Common myeloid progenitor, CD34-positive (primary cell): ENCODE measurements around the gene MORN4.

Experiments
- CTCF ChIA-PET: fragments of 350-600 bp; sonication (Branson Sonifier 250); formaldehyde crosslinking; loops from one replicate; lab custom pipeline; 2021; ENCODE audit warnings: antibody characterized with exemption; lab: Charles Lee
- POLR2A ChIA-PET: fragments of 350-600 bp; sonication (Branson Sonifier 250); formaldehyde crosslinking; loops from one replicate; lab custom pipeline; 2021; ENCODE audit warnings: antibody characterized with exemption; lab: Charles Lee
- DNase-seq, 3 donors: peaks; one replicate each; pipeline versions ENCODE4 v3.0.0 to v3.0.0-alpha.2; 2013
- H3K27ac ChIP-seq, 2 experiments: 1 replicate in 1 of 2; 2 replicates in 1 of 2; pipeline ENCODE4 v1.7.0; 2013; ENCODE audit warnings: inconsistent platforms in 2 of 2, low read length in 2 of 2, mild to moderate bottlenecking in 2 of 2, low read depth in 1 of 2, moderate library complexity in 1 of 2; ENCODE audit not compliant: severe bottlenecking in 2 of 2, insufficient read depth in 1 of 2, poor library complexity in 1 of 2
- H3K27me3 ChIP-seq, 5 experiments: replicated peaks in 2 of 5; 1 replicate in 3 of 5; 2 replicates in 2 of 5; pipeline versions ENCODE4 v1.6.1 to v1.7.0; 2013; ENCODE audit warnings: low read length in 4 of 5, mild to moderate bottlenecking in 2 of 5, moderate library complexity in 2 of 5, inconsistent platforms in 1 of 5; ENCODE audit not compliant: insufficient read depth in 5 of 5, control insufficient read depth in 4 of 5
- H3K36me3 ChIP-seq, 4 experiments: 1 replicate in 2 of 4; 2 replicates in 2 of 4; pipeline versions ENCODE4 v1.6.1 to v1.7.0; 2013; ENCODE audit warnings: low read length in 3 of 4, control low read depth in 1 of 4, mild to moderate bottlenecking in 1 of 4; ENCODE audit not compliant: control insufficient read depth in 4 of 4, insufficient read depth in 4 of 4
- H3K4me1 ChIP-seq, 4 experiments: 1 replicate in 3 of 4; 2 replicates in 1 of 4; pipeline versions ENCODE4 v1.6.1 to v1.7.1; 2013; ENCODE audit warnings: low read length in 3 of 4, mild to moderate bottlenecking in 3 of 4, control low read depth in 1 of 4, inconsistent platforms in 1 of 4, moderate library complexity in 1 of 4; ENCODE audit not compliant: control insufficient read depth in 4 of 4, insufficient read depth in 4 of 4; ENCODE audit errors: control extremely low read depth in 1 of 4
- H3K4me3 ChIP-seq, 7 experiments: 1 replicate in 4 of 7; 2 replicates in 3 of 7; pipeline versions ENCODE4 v1.5.1 to v1.7.0; 2013; ENCODE audit warnings: mild to moderate bottlenecking in 7 of 7, low read length in 6 of 7, moderate library complexity in 6 of 7, inconsistent platforms in 2 of 7, low read depth in 2 of 7, control low read depth in 1 of 7; ENCODE audit not compliant: insufficient read depth in 4 of 7, control insufficient read depth in 1 of 7; ENCODE audit errors: extremely low read depth in 1 of 7
- H3K9me3 ChIP-seq, 5 experiments: 1 replicate in 4 of 5; 2 replicates in 1 of 5; pipeline versions ENCODE4 v1.6.1 to v1.7.1; 2013; ENCODE audit warnings: low read length in 4 of 5, mild to moderate bottlenecking in 2 of 5, inconsistent platforms in 1 of 5, low read depth in 1 of 5, moderate library complexity in 1 of 5; ENCODE audit not compliant: control insufficient read depth in 4 of 5, insufficient read depth in 2 of 5; ENCODE audit errors: control extremely low read depth in 1 of 5
- WGBS: methylation state at CpG from one replicate; pipeline ENCODE4 v1.1.5; 2013; ENCODE audit not compliant: insufficient coverage; 5-methylcytosine and 5-hydroxymethylcytosine counted together

The MORN4 gene

DNA sequence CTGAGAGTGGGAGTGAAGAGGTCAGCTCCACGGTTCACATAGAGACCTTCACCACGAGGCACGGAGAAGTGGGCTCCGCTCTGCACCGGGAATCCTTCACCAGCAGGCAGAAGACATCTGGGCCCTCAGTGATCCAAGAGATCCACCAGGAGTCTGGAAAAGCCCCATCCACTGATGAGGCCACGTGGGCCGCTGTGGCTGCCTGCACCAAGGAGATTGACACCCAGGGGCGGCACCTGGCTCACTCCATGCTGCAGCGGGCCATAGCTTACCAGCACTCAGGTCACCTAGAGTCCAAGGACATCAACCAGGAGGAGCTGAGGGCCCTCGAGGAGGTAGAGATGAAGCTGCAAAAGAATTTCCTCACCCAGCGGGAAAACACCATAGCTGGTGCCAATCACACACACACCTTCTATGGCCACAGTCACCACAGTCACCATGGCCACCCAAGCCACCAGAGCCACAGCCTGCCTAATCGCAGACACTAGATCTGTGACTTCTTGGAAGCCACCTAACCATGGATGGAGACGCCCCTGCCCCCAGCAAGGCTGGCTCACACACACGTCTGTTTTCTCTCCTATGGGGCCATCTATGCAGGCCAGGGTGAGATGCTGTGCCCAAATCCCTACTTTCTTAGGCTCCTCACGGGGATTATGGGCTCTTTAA is 43.1 kb downstream of the MORN4 start:
- Histone ChIP-seq H3K27ac (no peak overlapping the region), H3K9me3 (no peaks in the 10 kb centered on the region), H3K27me3 (no peaks in the 10 kb centered on the region), H3K36me3 (no peaks in the 10 kb centered on the region), H3K4me1 (peaks cover 0 to 4% (median 0%) of the 10 kb centered on the region in 4 experiments), H3K4me3 (no peak overlapping the region)
- no peak for DNase-seq
- ChIA-PET CTCF (interaction anchor here (0.9 to 2.3 kb wide), 2 partner anchors 10 to 19 kb away, joined by 3 to 5 read pairs; no protein-coding TSS in a partner anchor), POLR2A (no interaction called here)
- 94% methylated on average over 9 of the region's 15 CpGs for WGBS

GRCh38 chr10:97589479-97589878 is 43.8 kb downstream of the MORN4 start, which contains the start of gene C10orf62:
TSS of gene C10orf62 (plus strand) at chr10:97589721. CDS start at chr10:97589898, 177 bp downstream.
- ChIA-PET CTCF (interaction anchor here (0.9 to 2.3 kb wide), 2 partner anchors 9 to 18 kb away, joined by 3 to 5 read pairs; no protein-coding TSS in a partner anchor), POLR2A (no interaction called here)
- DNase-seq, result no peak
- peaks cover 0 to 4% (median 0%) of the 10 kb centered on the region in 4 experiments for H3K4me1 ChIP-seq
- no peaks in the 10 kb centered on the region for H3K27me3 ChIP-seq
- no peak within 1 kb of the TSS for H3K4me3 ChIP-seq
- H3K36me3 ChIP-seq, result no peaks in the 10 kb centered on the region
- no peaks in the 10 kb centered on the region for H3K9me3 ChIP-seq
- H3K27ac ChIP-seq, result no peak within 1 kb of the TSS
- WGBS, result 40% methylated on average over 1 of the region's 3 CpGs

DNA sequence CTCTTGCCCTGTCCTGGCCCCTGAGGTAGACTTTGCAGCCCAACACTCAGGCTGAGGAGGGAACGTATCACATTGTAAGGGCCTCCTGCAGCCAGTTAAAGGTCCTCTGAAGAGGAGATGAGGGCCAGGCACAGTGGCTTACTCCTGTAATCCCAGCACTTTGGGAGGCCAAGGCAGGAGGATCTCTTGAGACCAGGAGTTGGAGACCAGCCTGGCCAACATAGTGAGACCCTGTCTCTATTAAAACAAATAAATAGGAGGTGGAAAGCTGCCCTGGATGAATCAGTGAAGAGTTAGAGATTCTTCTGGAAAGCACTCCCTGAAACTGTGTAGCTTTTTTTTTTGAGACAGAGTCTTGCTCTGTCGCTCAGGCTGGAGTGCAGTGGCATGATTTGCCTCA is 46.1 kb downstream of the MORN4 start:
- no peak for DNase-seq
- no peak overlapping the region for H3K4me3 ChIP-seq
- ChIA-PET POLR2A (no interaction called here), CTCF (interaction anchor here (1.4 kb wide), 1 partner anchor 91 kb away, joined by 3 read pairs; no protein-coding TSS in a partner anchor)
- no peaks in the 10 kb centered on the region for H3K27me3 ChIP-seq
- 67% methylated on average over 2 of the region's 2 CpGs for WGBS
- no peak overlapping the region for H3K27ac ChIP-seq
- no peaks in the 10 kb centered on the region for H3K36me3 ChIP-seq
- H3K9me3 ChIP-seq, result no peaks in the 10 kb centered on the region
- peaks cover 0 to 4% (median 0%) of the 10 kb centered on the region in 4 experiments for H3K4me1 ChIP-seq

- H3K36me3 ChIP-seq, result no peaks in the 10 kb centered on the region
- POLR2A ChIA-PET, result no interaction called here
- 98% methylated on average over 5 of the region's 5 CpGs for WGBS
- DNase-seq, result no peak
- no peaks in the 10 kb centered on the region for H3K9me3 ChIP-seq
- H3K27me3 ChIP-seq, result no peaks in the 10 kb centered on the region
- no peak overlapping the region for H3K27ac ChIP-seq
- H3K4me1 ChIP-seq, result no peaks in the 10 kb centered on the region
- H3K4me3 ChIP-seq, result no peak overlapping the region
- CTCF ChIA-PET, result interaction anchor here (1.2 to 2.1 kb wide), 4 partner anchors 11 to 64 kb away, joined by 3 to 5 read pairs (median 4); partner anchors contain the start of gene ANKRD2
Observed at GRCh38 chr10:97585439-97585811, 47.9 kb downstream of the MORN4 start.

DNA sequence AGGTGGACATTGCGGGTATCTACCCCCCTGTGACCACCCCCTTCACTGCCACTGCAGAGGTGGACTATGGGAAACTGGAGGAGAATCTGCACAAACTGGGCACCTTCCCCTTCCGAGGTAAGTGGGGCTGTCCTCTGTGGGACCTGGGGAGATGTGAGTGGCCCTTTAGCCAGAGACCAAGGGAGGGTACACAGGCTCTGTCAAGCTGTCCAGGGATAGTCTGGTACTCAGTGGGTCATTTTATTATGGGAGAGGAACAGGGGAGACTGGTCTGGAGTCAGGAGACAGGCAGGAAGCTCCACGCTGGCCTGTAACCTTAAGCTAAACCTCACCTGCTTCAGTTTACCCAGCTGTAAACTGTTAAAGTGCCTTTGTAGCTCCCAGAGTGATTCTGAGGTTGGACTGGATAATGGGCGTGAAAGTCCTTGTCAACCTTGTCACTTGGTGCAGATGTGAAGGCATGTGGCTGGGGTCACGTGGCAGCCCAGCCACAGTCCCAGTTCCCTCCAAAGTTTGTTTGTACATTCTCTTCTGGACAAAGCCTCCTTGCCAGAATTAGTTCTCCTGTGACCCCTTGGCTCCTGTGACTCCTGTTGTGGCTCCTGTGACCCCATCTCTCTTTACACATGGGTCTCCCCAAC is 48.4 kb downstream of the MORN4 start:
- no peak overlapping the region for H3K27ac ChIP-seq
- POLR2A ChIA-PET, result no interaction called here
- H3K36me3 ChIP-seq, result no peaks in the 10 kb centered on the region
- no peak for DNase-seq
- no peak overlapping the region for H3K4me3 ChIP-seq
- 92% methylated on average over 3 of the region's 5 CpGs for WGBS
- CTCF ChIA-PET, result interaction anchor here (1.2 to 2.1 kb wide), 3 partner anchors 13 to 64 kb away, joined by 3 to 5 read pairs (median 5); partner anchors contain the start of gene ANKRD2
- H3K4me1 ChIP-seq, result no peaks in the 10 kb centered on the region
- H3K9me3 ChIP-seq, result no peaks in the 10 kb centered on the region
- no peaks in the 10 kb centered on the region for H3K27me3 ChIP-seq

DNA sequence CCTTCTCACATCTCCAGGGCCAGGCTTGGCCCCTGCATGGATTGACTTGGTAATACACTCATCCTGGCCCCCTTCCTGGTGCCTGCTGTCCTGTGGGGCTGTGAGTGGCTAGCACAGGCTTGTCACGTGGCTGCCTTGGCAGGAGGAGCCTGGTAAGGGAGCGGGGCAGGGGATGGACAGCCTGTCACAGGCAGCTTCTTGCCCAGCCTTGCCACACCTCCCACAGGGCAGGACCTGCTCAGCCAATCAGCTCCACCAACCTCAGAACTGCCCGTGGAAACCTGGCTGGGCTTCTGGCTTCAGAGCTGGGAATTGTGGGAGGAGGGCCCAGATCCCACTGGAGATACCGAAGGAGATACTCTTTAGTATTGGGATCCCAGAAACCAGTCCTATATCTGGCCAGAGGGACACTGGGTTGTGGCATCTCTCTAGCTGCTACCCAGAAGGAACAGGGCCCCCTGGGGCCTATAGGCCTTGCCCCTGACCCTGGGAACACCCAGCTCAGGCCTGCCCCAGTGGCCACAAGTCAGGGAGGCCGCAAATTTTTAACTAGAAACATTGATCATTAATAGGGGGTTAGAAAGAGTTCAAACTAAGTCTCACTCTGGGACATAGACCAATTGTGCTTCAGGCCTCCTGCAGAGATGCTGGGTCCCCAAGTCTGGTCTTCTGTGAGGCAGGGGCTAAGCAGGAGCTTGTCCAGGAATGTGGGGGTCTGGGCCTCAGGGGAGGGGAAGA is 49.1 kb downstream of the MORN4 start, which contains the start of gene HOGA1:
Gene HOGA1 (plus strand): TSS at position 330 of the 738 bp plus-strand sequence. CDS start 315 bp downstream, at position 645.
- WGBS, result 100% methylated on average over 2 of the region's 5 CpGs
- DNase-seq, result no peak
- H3K9me3 ChIP-seq, result no peaks in the 10 kb centered on the region
- H3K27me3 ChIP-seq, result no peaks in the 10 kb centered on the region
- CTCF ChIA-PET, result interaction anchor here (1.3 to 2.1 kb wide), 3 partner anchors 8 to 28 kb away, joined by 4 to 5 read pairs (median 5); partner anchors contain the start of gene ANKRD2
- H3K4me1 ChIP-seq, result no peaks in the 10 kb centered on the region
- H3K4me3 ChIP-seq, result no peak within 1 kb of the TSS
- H3K27ac ChIP-seq, result no peak within 1 kb of the TSS
- POLR2A ChIA-PET, result no interaction called here
- H3K36me3 ChIP-seq, result no peaks in the 10 kb centered on the region
